GM18499 (cell line): Measurements from ENCODE around the gene NYNRIN.

Experiments used
- ATAC-seq: cut with Tn5 transposase; IDR thresholded peaks from one replicate; pipeline ENCODE4 v1.9.1; 2021; ENCODE audit warnings: moderate number of reproducible peaks; ENCODE audit not compliant: insufficient read depth, unreplicated experiment

NYNRIN gene

GRCh38 chr14:24389226-24389848 lies 9.5 kb upstream of the NYNRIN start:
- ATAC-seq = no peak

DNA sequence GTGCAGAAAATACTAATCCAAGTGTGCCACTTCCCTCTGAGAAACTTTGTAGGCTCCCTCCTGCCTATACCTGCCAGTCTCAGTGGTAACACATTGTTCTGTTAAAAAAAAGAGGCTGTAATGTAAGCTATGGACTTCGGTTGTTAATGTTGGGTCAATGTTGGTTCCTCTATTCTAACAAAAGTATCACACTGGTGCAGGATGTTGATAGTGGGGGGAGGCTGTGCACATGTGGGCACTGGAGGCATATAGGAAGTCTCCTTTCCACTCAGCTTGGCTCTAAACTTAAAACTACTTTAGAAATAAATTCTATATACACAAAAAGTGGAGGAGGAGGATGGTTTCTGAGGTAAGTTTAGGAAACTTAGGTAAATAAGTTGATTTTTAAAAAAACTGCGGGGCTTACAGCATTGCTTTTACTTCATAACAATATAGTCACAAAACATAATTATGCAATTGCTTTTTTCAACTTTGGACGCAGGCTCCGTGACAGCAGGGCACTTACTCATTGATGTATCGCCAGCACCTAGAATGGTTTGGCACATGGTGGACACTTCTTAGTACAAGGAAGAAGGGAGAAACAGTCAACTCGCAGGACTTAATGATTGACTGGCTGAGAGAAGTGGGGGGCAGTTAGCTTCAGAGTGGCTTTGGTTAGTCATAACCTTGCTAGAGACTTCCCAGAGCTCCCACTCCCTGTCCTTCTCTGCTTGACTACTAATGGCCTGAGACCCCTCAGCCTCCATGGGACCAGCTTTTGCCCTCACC lies 7.9 kb upstream of the NYNRIN start:
- no peak for ATAC-seq

DNA sequence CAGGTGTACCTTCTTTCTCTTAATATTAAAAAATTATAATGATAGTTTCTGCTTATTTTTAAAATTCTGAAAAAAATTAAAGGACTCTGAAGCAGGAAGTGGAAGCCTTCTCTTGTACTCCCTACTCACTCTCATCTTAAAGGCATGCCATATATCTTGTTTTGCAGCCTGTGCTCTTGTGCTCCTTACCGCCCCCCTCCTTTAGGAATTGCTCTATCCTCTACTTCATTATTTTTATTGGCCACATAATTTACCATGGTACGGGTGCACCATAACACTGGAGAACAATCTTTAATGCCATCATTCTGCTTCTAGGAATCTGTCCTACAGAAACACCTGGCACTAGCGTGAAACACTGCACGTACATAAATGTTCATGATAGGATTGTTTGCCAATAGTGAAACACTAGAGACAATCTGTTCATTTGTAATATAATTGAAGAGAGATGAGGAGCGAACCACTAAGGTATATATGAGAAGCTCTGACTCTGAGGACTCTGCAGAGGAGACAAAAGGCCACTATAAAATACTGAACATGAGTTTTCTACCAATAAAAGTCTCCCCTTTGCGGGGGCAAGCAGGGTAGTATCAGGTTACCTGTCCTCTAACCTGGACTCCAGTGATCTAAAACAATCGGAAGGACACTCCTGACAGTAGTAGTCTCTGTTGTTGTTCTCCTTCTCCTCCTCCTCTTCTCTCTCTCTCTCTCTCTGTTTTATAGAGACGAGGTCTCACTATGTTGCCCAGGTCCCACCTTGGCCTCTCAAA lies 6.3 kb upstream of the NYNRIN start:
- ATAC-seq = no peak

DNA sequence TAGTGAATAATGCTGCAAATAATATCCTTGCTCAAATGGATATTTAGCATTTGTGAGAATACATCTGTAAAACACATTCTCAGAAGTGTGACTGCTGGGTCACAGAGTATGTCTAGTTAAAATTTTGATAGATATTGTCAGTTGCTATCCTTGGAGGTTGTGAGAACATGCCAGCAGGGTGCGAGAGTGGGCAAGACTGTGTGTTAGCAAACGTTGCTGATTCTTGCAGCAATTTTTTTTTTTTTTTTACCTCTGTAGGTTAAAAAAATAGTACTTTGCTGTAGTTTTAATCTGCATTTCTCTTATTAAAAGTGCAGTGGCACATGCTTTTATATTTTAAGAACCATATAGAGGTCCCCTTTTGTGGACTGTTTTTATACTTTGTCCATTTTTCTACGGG lies 4.5 kb upstream of the NYNRIN start:
- ATAC-seq = no peak

GRCh38 chr14:24395609-24396582 lies 2.9 kb upstream of the NYNRIN start:
- no peak for ATAC-seq

DNA sequence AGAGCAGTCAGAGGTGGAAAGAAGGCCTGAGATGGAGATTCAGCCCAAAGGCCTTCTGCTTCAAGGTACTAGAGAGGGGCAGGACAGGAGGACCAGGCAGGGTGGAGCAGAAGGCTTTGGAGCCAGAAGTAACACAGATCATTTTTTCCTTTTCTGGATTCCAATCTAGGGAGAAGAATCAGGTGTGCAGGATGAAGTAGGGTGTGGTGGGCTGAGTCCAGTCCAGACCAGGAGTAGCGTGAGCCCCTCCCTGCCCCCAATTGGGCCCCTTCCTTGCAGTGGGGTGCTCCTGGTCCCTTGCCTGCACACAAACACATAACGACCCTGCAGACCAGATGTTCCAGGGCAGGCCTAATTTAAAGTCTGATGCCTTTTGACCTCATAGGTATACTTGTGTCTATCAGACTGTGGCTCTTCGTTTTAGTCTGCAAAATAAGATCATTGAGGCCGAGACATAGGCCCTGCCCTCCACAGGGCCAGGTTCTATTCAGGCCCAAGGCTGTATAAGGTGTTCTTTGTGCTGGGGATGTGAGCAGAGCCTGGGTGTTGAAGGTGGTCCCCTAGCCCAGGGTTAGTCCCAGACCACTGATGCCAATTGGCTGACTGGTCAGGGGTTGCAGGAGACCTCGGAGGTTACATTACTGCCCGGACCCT lies 1.0 kb upstream of the NYNRIN start:
- no peak for ATAC-seq

GRCh38 chr14:24398293-24398652 lies 530 bp upstream of the NYNRIN start:
- ATAC-seq = no peak

DNA sequence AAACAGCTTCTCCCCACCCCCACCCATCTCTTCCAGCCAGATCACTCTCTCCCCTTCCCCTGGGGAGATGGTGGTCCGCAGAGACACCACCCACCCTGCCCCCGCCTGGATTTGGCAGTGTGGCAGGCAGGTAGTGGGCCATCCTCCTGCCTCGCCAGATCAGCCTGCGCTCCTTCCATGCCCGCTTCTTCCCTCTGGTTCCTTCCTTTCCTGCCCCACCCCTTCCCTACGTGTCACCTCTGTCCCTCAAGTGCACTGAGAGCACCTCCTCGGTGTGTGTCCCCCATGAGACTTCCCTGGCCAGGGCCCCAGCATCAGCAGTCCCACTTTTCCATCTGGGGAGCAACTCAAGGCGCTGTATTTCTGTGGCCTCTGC lies 632 bp downstream of the NYNRIN start:
- no peak for ATAC-seq

- no peak for ATAC-seq
Measured at GRCh38 chr14:24399999-24400718, 1.4 kb downstream of the NYNRIN start.

DNA sequence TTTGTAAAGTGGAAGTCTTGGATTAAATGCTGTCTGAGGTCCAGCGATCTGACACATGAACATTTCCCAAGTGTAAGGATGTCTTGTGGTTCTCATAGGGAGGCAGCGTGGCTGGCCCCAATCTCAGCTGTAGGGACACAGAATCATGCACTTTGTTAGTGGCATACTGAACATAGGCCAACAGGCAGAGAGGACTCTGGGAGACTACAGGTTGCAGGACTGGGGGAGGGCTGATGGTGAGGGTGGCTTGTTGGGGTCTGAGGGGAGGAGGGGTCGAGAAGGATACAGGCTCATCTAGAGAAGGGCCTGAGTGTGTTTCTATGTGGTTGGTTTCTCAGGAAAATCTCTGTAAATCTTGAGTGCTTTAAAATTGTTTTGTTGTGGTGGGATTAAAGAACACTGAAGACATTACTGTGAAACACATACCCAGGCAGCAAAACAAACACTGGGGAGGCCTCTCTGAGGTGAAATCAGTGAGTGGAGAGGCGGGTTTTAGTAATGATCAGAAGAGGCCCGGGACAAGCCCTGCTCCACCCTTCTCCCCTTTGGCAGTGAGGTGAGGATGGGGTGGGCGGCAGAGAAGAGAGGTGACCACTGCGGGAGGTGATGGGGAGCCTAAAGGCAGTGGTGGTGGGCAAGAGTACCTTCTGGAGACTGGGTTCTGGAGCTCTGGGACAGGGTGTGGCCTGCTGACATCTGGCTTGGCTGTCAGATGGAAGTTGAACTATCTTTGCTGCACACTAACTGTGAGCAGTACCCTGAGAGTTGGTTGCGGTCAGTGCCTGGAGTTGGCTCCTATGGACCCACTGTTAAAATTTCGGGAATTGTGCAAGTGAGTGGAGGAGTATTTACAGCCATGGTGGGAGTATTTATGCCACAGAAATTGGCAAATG lies 3.3 kb downstream of the NYNRIN start:
- no peak for ATAC-seq

- no peak for ATAC-seq
Measured at GRCh38 chr14:24403294-24403998, 4.6 kb downstream of the NYNRIN start.

DNA sequence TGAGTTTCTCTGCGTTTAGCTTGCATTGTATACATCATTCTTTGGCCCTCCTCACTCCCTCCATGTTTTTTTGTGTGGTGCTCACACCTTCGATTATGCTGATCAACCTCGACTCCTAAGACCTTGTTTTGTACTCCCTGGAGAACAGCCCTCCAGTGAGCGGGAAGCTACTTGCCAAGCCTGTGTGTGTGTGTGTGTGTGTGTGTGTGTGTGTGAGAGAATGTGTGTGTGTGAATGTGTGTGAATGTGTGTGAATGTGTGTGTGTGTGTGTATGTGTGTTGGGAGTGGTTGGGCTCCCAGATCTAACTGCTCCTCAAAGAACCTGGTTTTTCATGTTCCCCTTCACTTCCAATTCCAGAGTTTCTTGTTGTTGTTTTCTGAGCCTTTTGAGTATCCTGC lies 6.0 kb downstream of the NYNRIN start:
- no peak for ATAC-seq

GRCh38 chr14:24406416-24406815 lies 7.6 kb downstream of the NYNRIN start:
- no peak for ATAC-seq

DNA sequence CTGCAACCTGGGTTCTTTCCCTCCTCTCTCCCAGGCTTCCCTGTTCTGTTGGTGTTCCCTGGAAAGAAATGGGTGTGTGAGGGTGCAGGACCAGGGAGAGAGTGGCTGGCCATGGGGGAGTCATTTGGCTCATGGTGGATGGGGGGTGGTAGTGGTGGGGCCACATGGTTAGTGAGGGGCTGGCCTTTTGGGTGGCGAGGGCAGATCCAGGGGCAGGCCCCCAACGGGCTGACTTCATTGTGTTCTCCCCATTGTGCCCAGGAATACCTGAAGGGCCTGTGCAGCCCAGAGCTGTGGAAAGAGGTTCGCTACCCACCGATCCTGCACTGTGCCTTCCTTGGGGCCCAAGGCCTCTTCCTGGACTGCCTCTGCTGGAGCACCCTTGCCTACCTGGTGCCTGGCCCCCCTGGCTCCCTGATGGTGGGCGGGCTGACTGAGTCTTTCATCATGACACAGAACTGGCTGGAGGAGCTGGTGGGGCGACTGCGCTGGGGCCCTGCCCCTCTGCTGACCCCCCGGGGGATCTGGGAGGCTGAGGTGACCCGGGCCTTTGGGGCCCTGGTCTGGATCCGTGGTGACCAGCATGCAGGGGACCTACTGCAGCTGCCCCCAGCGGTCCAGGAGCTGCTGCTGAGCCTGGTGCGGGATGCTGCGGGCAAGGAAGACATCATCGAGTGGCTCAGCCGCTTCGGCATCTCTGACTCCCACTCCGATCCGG lies 9.0 kb downstream of the NYNRIN start:
- ATAC-seq = no peak

DNA sequence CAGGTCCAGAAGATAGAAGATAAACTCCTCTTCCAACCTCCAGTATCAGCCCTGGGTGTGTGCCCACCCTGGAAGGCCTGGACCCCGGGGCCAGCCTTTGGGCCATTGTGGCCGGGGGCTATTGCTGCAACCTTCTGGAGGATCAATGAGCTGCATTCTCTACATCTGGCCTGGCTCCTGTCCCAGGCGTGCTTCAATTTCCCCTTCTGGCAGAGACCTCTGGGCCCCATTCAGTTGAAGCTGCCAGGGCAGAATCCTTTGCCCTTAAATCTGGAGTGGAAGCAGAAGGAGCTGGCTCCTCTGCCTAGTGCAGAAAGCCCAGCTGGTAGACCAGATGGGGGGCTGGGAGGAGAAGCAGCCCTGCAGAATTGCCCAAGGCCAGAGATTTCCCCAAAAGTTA lies 10.0 kb downstream of the NYNRIN start:
- ATAC-seq = no peak

- no peak for ATAC-seq
Measured at GRCh38 chr14:24409192-24409591, 10.4 kb downstream of the NYNRIN start.

- ATAC-seq = no peak
Measured at GRCh38 chr14:24409956-24410355, 11.2 kb downstream of the NYNRIN start.
